A549 (cell line): ENCODE results near the gene DAB2IP. TPM values are rescaled to one million over a fixed set of nuclear protein-coding genes. Genes with fewer than 3 reads are reported as not detected.

Source experiments
- ATAC-seq, 2 experiments: fragments of 200-7000 bp in 1 of 2; fragments of >200 bp in 1 of 2; cut with Nextera tagmentation in 1 of 2; cut with Tn5 transposase in 1 of 2; 3 replicates each; pipeline versions ENCODE4 v1.8.0 to v1.9.1; 2018 to 2020; ENCODE audit warnings: mild to moderate bottlenecking in 1 of 2, moderate library complexity in 1 of 2
- CTCF ChIA-PET: fragments of 300-600 bp; sonication (Branson Sonifier 250); formaldehyde crosslinking; extraction: SDS; loops from one replicate; lab custom pipeline; 2021; ENCODE audit warnings: antibody characterized with exemption, inconsistent platforms; lab: Yijun Ruan, JAX
- POLR2A ChIA-PET: fragments of 350-600 bp; formaldehyde crosslinking; extraction: SDS; loops from one replicate; lab custom pipeline; 2021; ENCODE audit warnings: antibody characterized with exemption, inconsistent platforms; lab: Yijun Ruan, JAX
- DNase-seq, 2 experiments: peaks; one replicate each; pipeline versions ENCODE4 v3.0.0 to v3.0.0-alpha.2; 2011 to 2016; ENCODE audit warnings: low read depth in 1 of 2, low spot score in 1 of 2
- FAIRE-seq: peaks from 2 replicates; lab custom pipeline; 2011; peaks lifted over from hg19 to GRCh38; lab: Jason Lieb, UNC
- H3K27ac ChIP-seq, 2 experiments: fragments of >200 bp; sonication (Bioruptor Twin); formaldehyde crosslinking; 3 replicates each; pipeline ENCODE4 v1.5.1; 2016 to 2017
- H3K4me1 ChIP-seq: fragments of >200 bp; sonication (Bioruptor Twin); formaldehyde crosslinking; 3 replicates; pipeline ENCODE4 v1.6.1; 2016
- H3K4me2 ChIP-seq: fragments of >200 bp; sonication (Bioruptor Twin); formaldehyde crosslinking; 3 replicates; pipeline ENCODE4 v1.6.1; 2016
- H3K4me3 ChIP-seq: fragments of >200 bp; sonication (Bioruptor Twin); formaldehyde crosslinking; 3 replicates; pipeline ENCODE4 v1.5.1; 2016
- H3K9me3 ChIP-seq: fragments of >200 bp; sonication (Bioruptor Twin); formaldehyde crosslinking; 3 replicates; pipeline ENCODE4 v1.6.1; 2016
- BCL3 ChIP-seq: fragments of >200 bp; sonication (Bioruptor Twin); formaldehyde crosslinking; IDR thresholded peaks from 3 replicates; pipeline ENCODE4 v1.6.1; 2016
- BHLHE40 ChIP-seq: IDR thresholded peaks from 2 replicates; pipeline ENCODE4 v1.6.1; 2012; ENCODE audit warnings: low read depth, low read length, inconsistent platforms
- CBX2 ChIP-seq: fragments of 200-600 bp; sonication (generic); IDR thresholded peaks from 2 replicates; pipeline ENCODE4 v1.6.1; 2016; ENCODE audit warnings: low read depth, mild to moderate bottlenecking, borderline replicate concordance
- EHMT2 ChIP-seq: fragments of 200-600 bp; sonication (generic); IDR thresholded peaks from 2 replicates; pipeline ENCODE4 v1.6.1; 2016; ENCODE audit warnings: antibody characterized with exemption, low read depth, mild to moderate bottlenecking, moderate library complexity
- ELK1 ChIP-seq: fragments of 150-350 bp; IDR thresholded peaks from 2 replicates; pipeline ENCODE4 v1.6.1; 2014; ENCODE audit warnings: low read depth, mild to moderate bottlenecking, low read length
- FOSB ChIP-seq: fragments of 250-450 bp; sonication (Bioruptor Pico); IDR thresholded peaks from 2 replicates; pipeline ENCODE4 v1.5.0; 2020; ENCODE audit warnings: mild to moderate bottlenecking, moderate library complexity
- FOXS1 ChIP-seq: fragments of 250-450 bp; sonication (Bioruptor Pico); IDR thresholded peaks from 2 replicates; pipeline ENCODE4 v1.5.0; 2020; ENCODE audit warnings: mild to moderate bottlenecking, moderate library complexity
- HDAC2 ChIP-seq: fragments of 200-600 bp; sonication (generic); IDR thresholded peaks from 2 replicates; pipeline ENCODE4 v1.6.1; 2016
- HES2 ChIP-seq: fragments of >200 bp; sonication (Bioruptor Twin); formaldehyde crosslinking; IDR thresholded peaks from 2 replicates; pipeline ENCODE4 v1.6.1; 2016
- HEYL ChIP-seq: fragments of 250-450 bp; sonication (Bioruptor Pico); IDR thresholded peaks from 2 replicates; pipeline ENCODE4 v1.8.0; 2021; ENCODE audit warnings: mild to moderate bottlenecking, moderate library complexity
- HOXA7 ChIP-seq: fragments of 250-450 bp; sonication (Bioruptor Pico); IDR thresholded peaks from 2 replicates; pipeline ENCODE4 v1.5.0; 2020; ENCODE audit warnings: mild to moderate bottlenecking, moderate library complexity
- HOXB5 ChIP-seq: fragments of 250-450 bp; sonication (Bioruptor Pico); IDR thresholded peaks from 2 replicates; pipeline ENCODE4 v1.5.0; 2020; ENCODE audit warnings: mild to moderate bottlenecking, moderate library complexity
- JUNB ChIP-seq: fragments of >200 bp; sonication (Bioruptor Twin); formaldehyde crosslinking; IDR thresholded peaks from 2 replicates; pipeline ENCODE4 v1.6.1; 2016
- KDM1A ChIP-seq: fragments of 200-600 bp; sonication (generic); IDR thresholded peaks from 2 replicates; pipeline ENCODE4 v1.6.1; 2016; ENCODE audit warnings: low read depth, mild to moderate bottlenecking
- KDM5A ChIP-seq: fragments of 200-600 bp; sonication (generic); IDR thresholded peaks from 2 replicates; pipeline ENCODE4 v1.6.1; 2016; ENCODE audit warnings: antibody characterized with exemption, mild to moderate bottlenecking
- MYC ChIP-seq: IDR thresholded peaks from 2 replicates; pipeline ENCODE4 v1.6.1; 2012; ENCODE audit warnings: mild to moderate bottlenecking, inconsistent platforms, low read length, improper control_type of control experiment, borderline replicate concordance
- NPAS2 ChIP-seq: fragments of 250-450 bp; sonication (Bioruptor Pico); IDR thresholded peaks from 2 replicates; pipeline ENCODE4 v1.8.0; 2022; ENCODE audit warnings: mild to moderate bottlenecking, moderate library complexity, borderline replicate concordance
- RAD21 ChIP-seq, 2 experiments: fragments of >200 bp in 1 of 2; sonication (Bioruptor Twin) in 1 of 2; formaldehyde crosslinking in 1 of 2; IDR thresholded peaks in 1 of 2; conservative IDR thresholded peaks in 1 of 2; 2 replicates in 1 of 2; 3 replicates in 1 of 2; pipeline ENCODE4 v1.6.1; 2012 to 2018; ENCODE audit warnings: inconsistent platforms in 1 of 2
- RARB ChIP-seq: fragments of 250-450 bp; sonication (Bioruptor Pico); IDR thresholded peaks from 2 replicates; pipeline ENCODE4 v1.8.0; 2021; ENCODE audit warnings: mild to moderate bottlenecking, moderate library complexity
- RFX5 ChIP-seq: fragments of 450-650 bp; IDR thresholded peaks from 2 replicates; pipeline ENCODE4 v1.7.1; 2014; ENCODE audit warnings: antibody characterized with exemption, mild to moderate bottlenecking, moderate library complexity
- RNF2 ChIP-seq: fragments of 200-600 bp; sonication (generic); IDR thresholded peaks from 2 replicates; pipeline ENCODE4 v1.6.1; 2016; ENCODE audit warnings: low read depth, mild to moderate bottlenecking, antibody characterized with exemption, moderate library complexity, borderline replicate concordance
- SREBF2 ChIP-seq: fragments of 450-650 bp; IDR thresholded peaks from 2 replicates; pipeline ENCODE4 v1.6.1; 2014; ENCODE audit warnings: mild to moderate bottlenecking, moderate library complexity
- TFCP2L1 ChIP-seq: fragments of 250-450 bp; sonication (Bioruptor Pico); IDR thresholded peaks from 2 replicates; pipeline ENCODE4 v1.5.0; 2021; ENCODE audit warnings: mild to moderate bottlenecking
- ZNF302 ChIP-seq: fragments of 250-450 bp; sonication (Bioruptor Pico); IDR thresholded peaks from 2 replicates; pipeline ENCODE4 v1.9.0; 2021; ENCODE audit warnings: inconsistent platforms, mild to moderate bottlenecking, moderate library complexity
- ZSCAN20 ChIP-seq: fragments of 250-450 bp; sonication (Bioruptor Pico); IDR thresholded peaks from 2 replicates; pipeline ENCODE4 v1.8.0; 2022; ENCODE audit warnings: mild to moderate bottlenecking, moderate library complexity
- WGBS: methylation state at CpG from one replicate; pipeline ENCODE4 v1.1.6; 2017; ENCODE audit errors: missing lambda C conversion rate; 5-methylcytosine and 5-hydroxymethylcytosine counted together
- polyA plus RNA-seq, 4 experiments: library from polyadenylated mRNA; depleted of rRNA in 3 of 4; stranded (reverse); fragments of >200 nt; fragmentation: RNase III in 1 of 4; extraction: RNeasy Plus Mini Kit Qiagen cat#74134 plus additional on column Dnase treatment in 1 of 4; gene quantifications; 2 replicates in 3 of 4; 3 replicates in 1 of 4; pipeline ENCODE4 v1.2.3, GENCODE V29; 2011 to 2017
- TF ChIP-seq, protein P1 (sequence below): fragments of 250-450 bp; sonication (Bioruptor Pico); IDR thresholded peaks from 2 replicates; pipeline ENCODE4 v1.5.0; 2021; ENCODE audit warnings: mild to moderate bottlenecking, moderate library complexity, borderline replicate concordance

DAB2IP gene
- polyA plus RNA-seq, 2 of the 4 experiments (the other 2 are of a cell fraction) = 9.7 to 13.9 TPM

- Histone ChIP-seq H3K4me2 (no peak overlapping the region), H3K4me1 (no peaks in the 10 kb centered on the region), H3K9me3 (no peaks in the 10 kb centered on the region), H3K4me3 (no peak overlapping the region), H3K27ac (no peak overlapping the region)
- ChIA-PET CTCF (interaction anchor here (1.6 to 3.2 kb wide), 2 partner anchors 11 to 14 kb away, joined by 4 to 8 read pairs; no protein-coding TSS in a partner anchor), POLR2A (no interaction called here)
- 91% methylated on average over 9 of the region's 9 CpGs for WGBS
- DNase-seq (no peak), ATAC-seq (no peak)
- TF ChIP-seq KDM5A (no peak), RAD21 (conservative IDR thresholded peaks at IDR 0.05 in 1 of 2, IDR thresholded peaks at IDR 0.05 in 1 of 2) (no peak)
- TF ChIP-seq, all 56 proteins: peak for 0
- FAIRE-seq = no peak
These were observed 107.3 kb downstream of the DAB2IP start for GRCh38 chr9:121758693-121759092.

GRCh38 chr9:121759996-121760395 lies 108.6 kb downstream of the DAB2IP start:
- FAIRE-seq (no peak), ATAC-seq (no peak)
- CTCF ChIA-PET = interaction anchor here (0.6 to 3.2 kb wide), 4 partner anchors 12 to 210 kb away, joined by 3 to 8 read pairs (median 4); no protein-coding TSS in a partner anchor

GRCh38 chr9:121760571-121760970 lies 109.1 kb downstream of the DAB2IP start:
- POLR2A ChIA-PET = no interaction called here

More at GRCh38 chr9:121759996-121760395, 108.6 kb downstream of the DAB2IP start:
- DNase-seq = no peak
- TF ChIP-seq BHLHE40 (no peak), ZSCAN20 (no peak), FOXS1 (CRISPR knock-in tag) (no peak), HEYL (CRISPR knock-in tag) (no peak), HOXA7 (CRISPR knock-in tag) (no peak), RNF2 (no peak), BCL3 (no peak), KDM5A (no peak), EHMT2 (no peak), FOSB (CRISPR knock-in tag) (no peak), NPAS2 (CRISPR knock-in tag) (no peak), HES2 (no peak), HDAC2 (no peak), CBX2 (no peak), RARB (CRISPR knock-in tag) (no peak), MYC (no peak), RFX5 (no peak), SREBF2 (no peak), TFCP2L1 (CRISPR knock-in tag) (no peak)
- TF ChIP-seq, protein P1, sequence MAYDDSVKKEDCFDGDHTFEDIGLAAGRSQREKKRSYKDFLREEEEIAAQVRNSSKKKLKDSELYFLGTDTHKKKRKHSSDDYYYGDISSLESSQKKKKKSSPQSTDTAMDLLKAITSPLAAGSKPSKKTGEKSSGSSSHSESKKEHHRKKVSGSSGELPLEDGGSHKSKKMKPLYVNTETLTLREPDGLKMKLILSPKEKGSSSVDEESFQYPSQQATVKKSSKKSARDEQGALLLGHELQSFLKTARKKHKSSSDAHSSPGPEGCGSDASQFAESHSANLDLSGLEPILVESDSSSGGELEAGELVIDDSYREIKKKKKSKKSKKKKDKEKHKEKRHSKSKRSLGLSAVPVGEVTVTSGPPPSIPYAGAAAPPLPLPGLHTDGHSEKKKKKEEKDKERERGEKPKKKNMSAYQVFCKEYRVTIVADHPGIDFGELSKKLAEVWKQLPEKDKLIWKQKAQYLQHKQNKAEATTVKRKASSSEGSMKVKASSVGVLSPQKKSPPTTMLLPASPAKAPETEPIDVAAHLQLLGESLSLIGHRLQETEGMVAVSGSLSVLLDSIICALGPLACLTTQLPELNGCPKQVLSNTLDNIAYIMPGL (CRISPR knock-in tag) = no peak
- Histone ChIP-seq H3K4me1 (peaks cover 9% of the 10 kb centered on the region), H3K4me2 (no peak overlapping the region), H3K27ac (no peak overlapping the region), H3K4me3 (no peak overlapping the region), H3K9me3 (no peaks in the 10 kb centered on the region)
- 90% methylated on average over 11 of the region's 23 CpGs for WGBS
- POLR2A ChIA-PET = no interaction called here

More at GRCh38 chr9:121760571-121760970, 109.1 kb downstream of the DAB2IP start:
- DNase-seq (no peak), ATAC-seq (no peak), FAIRE-seq (no peak)
- Histone ChIP-seq H3K4me3 (no peak overlapping the region), H3K27ac (no peak overlapping the region), H3K9me3 (no peaks in the 10 kb centered on the region), H3K4me2 (no peak overlapping the region), H3K4me1 (peaks cover 15% of the 10 kb centered on the region)
- CTCF ChIA-PET = interaction anchor here (0.6 to 3.2 kb wide), 2 partner anchors 13 to 210 kb away, joined by 3 to 8 read pairs; no protein-coding TSS in a partner anchor
- TF ChIP-seq HOXB5 (CRISPR knock-in tag) = no peak
- TF ChIP-seq KDM1A = no peak
- no peak for TF ChIP-seq EHMT2
- no peak for TF ChIP-seq ZNF302 (CRISPR knock-in tag)
- TF ChIP-seq NPAS2 (CRISPR knock-in tag) = no peak
- no peak for TF ChIP-seq JUNB
- no peak for TF ChIP-seq ELK1
- WGBS = 93% methylated on average over 9 of the region's 10 CpGs
